GM19452 (cell line): ENCODE measurements around the gene IAH1.

Experiments used
- ATAC-seq: cut with Tn5 transposase; IDR thresholded peaks from one replicate; pipeline ENCODE4 v1.9.1; 2021; ENCODE audit not compliant: unreplicated experiment

IAH1 gene, protein sequence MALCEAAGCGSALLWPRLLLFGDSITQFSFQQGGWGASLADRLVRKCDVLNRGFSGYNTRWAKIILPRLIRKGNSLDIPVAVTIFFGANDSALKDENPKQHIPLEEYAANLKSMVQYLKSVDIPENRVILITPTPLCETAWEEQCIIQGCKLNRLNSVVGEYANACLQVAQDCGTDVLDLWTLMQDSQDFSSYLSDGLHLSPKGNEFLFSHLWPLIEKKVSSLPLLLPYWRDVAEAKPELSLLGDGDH

DNA sequence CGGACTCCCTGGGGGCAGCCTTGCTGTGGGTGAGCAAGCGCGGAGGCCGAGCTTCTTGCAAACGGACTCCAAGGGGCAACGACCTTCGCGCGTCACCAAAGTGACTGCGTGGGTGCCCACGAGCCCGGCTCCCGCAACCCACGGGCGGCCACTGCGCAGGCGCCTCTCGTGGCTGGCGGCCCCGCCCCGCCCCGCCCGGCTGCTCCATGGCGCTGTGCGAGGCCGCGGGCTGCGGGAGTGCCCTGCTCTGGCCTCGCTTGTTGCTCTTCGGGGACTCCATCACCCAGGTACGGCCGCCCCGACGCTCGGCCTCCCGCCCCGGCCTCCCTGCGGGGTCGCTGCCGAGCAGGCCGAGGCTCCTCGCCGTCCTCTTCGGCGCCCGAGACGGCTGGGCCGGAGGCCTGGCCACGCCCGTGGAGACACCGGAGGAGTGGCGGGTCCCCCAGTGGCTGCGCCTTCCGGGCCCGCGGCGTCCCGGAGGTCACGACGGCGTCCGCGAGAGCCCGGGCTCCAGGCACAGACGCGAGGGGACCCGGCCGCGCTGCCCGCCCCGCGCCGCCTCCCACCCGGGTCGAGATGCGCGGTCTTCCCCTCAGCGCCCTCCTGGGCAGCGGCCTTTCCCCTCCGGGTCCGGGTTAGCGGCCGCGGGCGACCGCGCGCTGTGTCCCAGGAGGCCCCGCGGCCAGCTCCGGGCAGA, at the start of gene IAH1:
Gene IAH1 (plus strand): TSS at position 191 of the 697 bp plus-strand sequence. CDS start 16 bp downstream, at position 207.
- peak; percentile 80 for ATAC-seq

DNA sequence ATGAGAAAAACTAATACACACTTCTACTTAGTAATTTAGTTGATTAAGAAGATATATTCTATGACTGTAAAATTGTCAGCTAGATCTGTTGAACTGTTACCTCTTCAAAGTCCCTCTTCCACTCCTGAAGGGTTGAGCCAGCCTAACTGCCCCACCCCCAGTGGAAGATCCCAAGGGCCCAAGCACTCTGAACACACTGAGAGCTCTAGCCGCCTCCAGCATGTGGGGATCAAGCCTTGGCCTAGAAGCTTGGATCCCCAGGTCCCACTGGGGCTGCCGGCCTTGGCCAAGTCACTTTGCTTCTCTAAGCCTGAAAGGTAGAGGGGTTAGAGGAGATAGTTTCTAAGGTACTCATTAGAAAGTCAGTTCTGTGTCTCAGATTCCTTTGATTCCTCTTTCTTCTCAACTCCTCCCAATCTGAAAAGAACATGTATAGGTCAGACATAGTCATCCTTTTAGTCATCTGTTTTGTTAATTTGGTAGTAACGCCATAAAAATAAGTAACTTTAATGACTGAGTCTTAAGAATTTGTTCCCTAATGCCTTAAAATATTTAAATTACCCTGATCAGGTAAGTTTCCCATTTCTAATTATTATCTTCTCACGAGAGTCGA, 45.3 kb upstream of the IAH1 start:
- no peak for ATAC-seq

GRCh38 chr2:9430316-9431293, 43.7 kb upstream of the IAH1 start:
- no peak for ATAC-seq

- ATAC-seq: no peak
Observed at GRCh38 chr2:9434489-9434888, 39.9 kb upstream of the IAH1 start.

- ATAC-seq: no peak
Observed at GRCh38 chr2:9439536-9439935, 34.8 kb upstream of the IAH1 start.

- ATAC-seq: no peak
Observed at GRCh38 chr2:9440058-9440727, 34.2 kb upstream of the IAH1 start.

- no peak for ATAC-seq
Observed at GRCh38 chr2:9441556-9441955, 32.8 kb upstream of the IAH1 start.

DNA sequence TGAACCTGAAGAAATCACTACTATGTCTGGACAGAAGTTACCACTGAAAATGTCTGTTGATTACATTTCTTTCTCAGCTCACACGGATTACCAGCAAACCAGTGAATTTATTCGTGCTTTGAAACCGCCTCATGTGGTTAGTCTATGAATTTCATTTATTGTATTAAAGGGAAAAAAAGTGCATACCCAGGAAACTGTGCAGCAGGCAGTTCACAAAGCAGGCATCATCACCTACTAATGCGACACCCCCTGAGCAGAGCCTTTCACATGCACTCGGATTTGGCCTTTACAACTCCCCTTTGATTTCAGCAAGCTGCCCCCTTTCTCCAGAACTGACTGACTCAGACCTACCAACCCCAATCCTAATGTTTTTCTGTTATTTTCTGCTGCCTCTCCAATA, 30.8 kb upstream of the IAH1 start:
- ATAC-seq: no peak

- no peak for ATAC-seq
Observed at GRCh38 chr2:9445089-9445488, 29.3 kb upstream of the IAH1 start.

DNA sequence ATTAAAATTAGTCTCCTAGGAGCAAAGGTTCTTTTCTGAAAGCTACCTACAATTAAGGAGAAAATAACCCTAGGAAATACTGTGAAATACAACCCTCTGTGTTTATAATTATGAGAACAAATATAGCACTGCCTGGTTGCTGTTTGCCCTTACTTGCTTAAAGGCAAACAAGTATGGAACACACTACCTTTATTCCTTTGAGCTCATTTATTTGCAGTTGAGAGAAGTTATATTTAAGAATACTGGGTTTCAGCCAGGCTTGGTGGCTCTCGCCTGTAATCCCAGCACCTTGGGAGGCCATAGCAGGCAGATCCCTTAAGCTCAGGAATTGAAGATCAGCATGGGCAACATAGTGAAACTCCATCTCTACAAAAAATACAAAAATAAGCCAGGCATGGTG, 23.1 kb upstream of the IAH1 start:
- ATAC-seq: no peak

GRCh38 chr2:9460441-9461017, 13.8 kb upstream of the IAH1 start:
- no peak for ATAC-seq

- ATAC-seq: no peak
Observed at GRCh38 chr2:9461079-9461478, 13.3 kb upstream of the IAH1 start.

GRCh38 chr2:9462313-9462712, 12.0 kb upstream of the IAH1 start:
- no peak for ATAC-seq

DNA sequence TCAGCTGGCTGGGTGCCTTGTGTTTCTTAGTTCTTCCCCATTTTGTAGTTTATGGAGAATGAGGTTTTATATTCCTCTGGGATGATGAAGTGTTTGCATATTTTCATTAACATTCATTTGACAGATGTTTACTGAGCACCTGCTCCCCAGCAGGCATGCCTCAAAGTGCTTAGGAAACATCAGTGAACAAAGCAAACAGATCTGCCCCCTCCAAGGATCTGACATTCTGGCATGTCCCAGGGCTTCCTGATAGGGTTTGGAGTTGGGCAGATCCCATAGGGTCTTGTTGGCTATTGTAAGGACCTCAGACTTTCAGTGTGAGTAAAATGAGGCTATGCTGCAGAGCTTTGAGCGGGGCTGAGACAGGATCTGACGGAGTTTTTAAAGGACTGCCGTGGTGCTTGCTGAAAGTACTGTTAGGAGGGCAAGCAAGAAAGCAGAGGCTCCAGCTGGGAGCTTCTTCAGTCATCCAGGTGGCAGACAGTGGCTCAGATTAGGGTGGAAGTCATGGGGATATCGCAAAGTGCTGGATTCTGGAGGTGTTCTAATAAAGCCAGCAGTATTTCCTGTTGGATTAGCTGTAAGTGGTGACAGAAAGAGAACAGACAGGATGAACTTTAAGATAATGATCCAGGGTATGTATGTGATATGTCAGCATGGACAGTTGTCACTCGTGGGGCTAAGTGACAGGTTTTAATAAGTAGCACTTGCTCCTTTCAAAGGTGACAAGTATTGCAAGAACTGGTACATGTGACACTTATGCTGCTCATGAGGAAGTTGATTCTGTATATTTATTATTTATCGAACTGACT, 11.3 kb upstream of the IAH1 start:
- no peak for ATAC-seq

DNA sequence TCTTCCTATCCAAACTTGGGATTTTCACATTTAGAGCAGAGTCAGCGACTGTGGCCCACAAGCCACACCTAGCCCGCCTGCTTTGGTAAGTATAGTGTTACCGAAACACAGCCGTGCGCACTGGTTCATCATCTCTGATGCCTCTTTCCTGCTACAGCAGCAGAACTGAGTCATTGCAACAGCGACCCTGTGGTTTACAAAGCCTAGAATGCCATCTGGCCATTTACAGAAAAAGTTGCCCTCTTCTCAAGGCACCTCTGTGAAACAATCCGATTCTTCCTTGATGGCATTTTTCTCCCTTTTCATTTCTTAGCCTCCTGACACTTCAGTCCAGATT, 10.7 kb upstream of the IAH1 start:
- ATAC-seq: no peak

GRCh38 chr2:9465170-9465569, 9.2 kb upstream of the IAH1 start:
- ATAC-seq: no peak

DNA sequence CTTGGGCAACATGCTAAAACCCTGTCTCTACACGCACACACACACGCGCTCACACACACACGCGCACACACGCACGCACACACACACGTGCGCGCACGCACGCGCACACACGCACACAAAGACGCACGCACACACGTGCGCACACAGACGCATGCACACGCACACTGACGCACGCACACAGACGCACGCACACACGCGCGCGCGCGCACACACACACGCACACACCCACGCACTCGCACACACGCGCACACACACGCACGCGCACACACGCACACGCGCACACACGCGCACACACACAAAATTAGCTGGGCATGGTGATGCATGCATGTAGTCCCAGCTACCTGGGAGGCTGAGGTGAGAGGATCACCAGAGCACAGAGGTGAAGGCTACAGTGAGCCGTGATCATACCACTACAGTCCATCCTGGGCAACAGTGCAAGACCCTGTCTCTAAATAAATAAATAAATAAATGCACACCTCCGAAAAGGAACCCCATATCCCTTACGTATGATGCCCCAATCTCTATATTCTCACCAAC, 8.1 kb upstream of the IAH1 start:
- ATAC-seq: no peak

- no peak for ATAC-seq
Observed at GRCh38 chr2:9467687-9468086, 6.7 kb upstream of the IAH1 start.

DNA sequence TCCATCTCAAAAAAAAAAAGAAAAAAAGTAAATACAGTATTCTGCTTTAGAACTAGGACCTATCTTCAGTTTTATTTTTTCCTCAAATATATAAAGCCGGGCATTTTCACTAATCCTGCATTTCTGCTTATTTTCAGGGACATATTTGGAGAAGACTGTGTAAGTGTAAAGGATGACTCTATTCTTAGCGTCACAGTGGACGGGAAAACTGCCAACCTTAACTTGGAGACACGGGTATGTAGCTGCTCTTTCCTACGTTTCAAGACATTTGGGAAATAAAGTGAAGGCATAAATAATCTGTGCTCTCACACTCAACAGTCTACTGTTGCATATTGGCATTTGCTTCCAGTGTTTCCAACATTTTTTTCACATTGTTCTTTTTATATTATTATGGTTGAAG, 3.1 kb upstream of the IAH1 start:
- no peak for ATAC-seq
